IPS DF 6.9 (cell line): ENCODE data around the gene TAS2R4.
A peak's percentile ranks its signal among the peaks of the same experiment; 100 is the strongest.

ENCODE experiments used
- DNase-seq: peaks from one replicate; pipeline ENCODE4 v3.0.0-alpha.2; 2013; ENCODE audit warnings: low read depth, low spot score
- H3K27ac ChIP-seq: one replicate; pipeline ENCODE4 v1.5.1; 2013; ENCODE audit warnings: low read length, control low read depth
- H3K27me3 ChIP-seq: 2 replicates; pipeline ENCODE4 v1.6.1; 2013; ENCODE audit warnings: mild to moderate bottlenecking, low read length; ENCODE audit not compliant: control insufficient read depth, insufficient read depth
- H3K36me3 ChIP-seq: 2 replicates; pipeline ENCODE4 v1.6.1; 2013; ENCODE audit warnings: low read length; ENCODE audit not compliant: control insufficient read depth, insufficient read depth
- H3K4me1 ChIP-seq: 2 replicates; pipeline ENCODE4 v1.6.1; 2013; ENCODE audit warnings: low read length; ENCODE audit not compliant: control insufficient read depth, insufficient read depth
- H3K4me3 ChIP-seq: 2 replicates; pipeline ENCODE4 v1.5.1; 2013; ENCODE audit warnings: mild to moderate bottlenecking, low read length
- H3K9me3 ChIP-seq: 2 replicates; pipeline ENCODE4 v1.6.1; 2013; ENCODE audit warnings: low read length, inconsistent platforms; ENCODE audit not compliant: control insufficient read depth, insufficient read depth
- WGBS: extraction: QIAGEN DNeasy Blood & Tissue Kit; methylation state at CpG from one replicate; pipeline ENCODE4 v1.1.7; 2013; ENCODE audit warnings: mixed read lengths, missing lambda C conversion rate; ENCODE audit not compliant: insufficient read length, insufficient coverage; 5-methylcytosine and 5-hydroxymethylcytosine counted together

The TAS2R4 gene

GRCh38 chr7:141776374-141776773 is at the start of gene TAS2R4:
Gene TAS2R4 (plus strand): TSS chr7:141776674. CDS start chr7:141778489, 1,815 bp downstream.
- no peak for DNase-seq
- Histone ChIP-seq H3K27ac (no peak within 1 kb of the TSS), H3K36me3 (no peaks in the 10 kb centered on the region), H3K27me3 (no peaks in the 10 kb centered on the region), H3K9me3 (no peaks in the 10 kb centered on the region), H3K4me3 (no peak within 1 kb of the TSS), H3K4me1 (no peaks in the 10 kb centered on the region)
- WGBS = no CpG with 5 or more reads among the region's 1 CpG

- H3K27ac ChIP-seq = no peak overlapping the region
- WGBS = no CpG with 5 or more reads among the region's 1 CpG
- DNase-seq = no peak
- H3K27me3 ChIP-seq = no peaks in the 10 kb centered on the region
- H3K9me3 ChIP-seq = no peaks in the 10 kb centered on the region
- H3K4me1 ChIP-seq = no peaks in the 10 kb centered on the region
- no peaks in the 10 kb centered on the region for H3K36me3 ChIP-seq
- no peak overlapping the region for H3K4me3 ChIP-seq
Measured at GRCh38 chr7:141729020-141729419, 47.5 kb upstream of the TAS2R4 start.

- no peak for DNase-seq
- Histone ChIP-seq H3K27me3 (no peaks in the 10 kb centered on the region), H3K4me3 (no peak overlapping the region), H3K4me1 (no peaks in the 10 kb centered on the region), H3K36me3 (no peaks in the 10 kb centered on the region), H3K27ac (no peak overlapping the region), H3K9me3 (no peaks in the 10 kb centered on the region)
- 100% methylated on average over 2 of the region's 24 CpGs for WGBS
Measured at GRCh38 chr7:141731476-141732149, 44.9 kb upstream of the TAS2R4 start.

- Histone ChIP-seq H3K27me3 (no peaks in the 10 kb centered on the region), H3K27ac (no peak overlapping the region), H3K4me1 (no peaks in the 10 kb centered on the region), H3K36me3 (peaks cover 9% of the 10 kb centered on the region; the same call in 1 of the 2 replicates), H3K9me3 (no peaks in the 10 kb centered on the region), H3K4me3 (peak overlapping the region; percentile 36; the same call in 1 of the 2 replicates)
- no peak for DNase-seq
- no CpG with 5 or more reads among the region's 11 CpGs for WGBS
Measured at GRCh38 chr7:141737118-141737835, 39.2 kb upstream of the TAS2R4 start.

GRCh38 chr7:141737836-141738591 is 38.5 kb upstream of the TAS2R4 start, which contains the start of gene SSBP1:
Gene SSBP1 (plus strand): TSS chr7:141738358. CDS start chr7:141739167, 809 bp downstream.
- peak; percentile 94 for DNase-seq
- Histone ChIP-seq H3K27me3 (no peaks in the 10 kb centered on the region), H3K4me1 (no peaks in the 10 kb centered on the region), H3K27ac (no peak within 1 kb of the TSS), H3K4me3 (peak within 1 kb of the TSS; percentile 98), H3K36me3 (peaks cover 10% of the 10 kb centered on the region; the same call in 1 of the 2 replicates), H3K9me3 (no peaks in the 10 kb centered on the region)
- no CpG with 5 or more reads among the region's 46 CpGs for WGBS

- Histone ChIP-seq H3K4me1 (no peaks in the 10 kb centered on the region), H3K27ac (no peak overlapping the region), H3K9me3 (no peaks in the 10 kb centered on the region), H3K36me3 (peaks cover 15% of the 10 kb centered on the region; the same call in 1 of the 2 replicates), H3K27me3 (no peaks in the 10 kb centered on the region), H3K4me3 (peak overlapping the region; percentile 98)
- no peak for DNase-seq
- WGBS = 100% methylated on average over 1 of the region's 6 CpGs
Measured at GRCh38 chr7:141738592-141739013, 37.9 kb upstream of the TAS2R4 start.

- Histone ChIP-seq H3K4me3 (no peak overlapping the region; the same call in 1 of the 2 replicates), H3K27me3 (no peaks in the 10 kb centered on the region), H3K27ac (no peak overlapping the region), H3K4me1 (no peaks in the 10 kb centered on the region), H3K9me3 (no peaks in the 10 kb centered on the region), H3K36me3 (peaks cover 18% of the 10 kb centered on the region; the same call in 1 of the 2 replicates)
- DNase-seq = no peak
- no CpG with 5 or more reads among the region's 3 CpGs for WGBS
Measured at GRCh38 chr7:141739250-141739649, 37.2 kb upstream of the TAS2R4 start.

GRCh38 chr7:141742229-141742628 is 34.2 kb upstream of the TAS2R4 start:
- no peaks in the 10 kb centered on the region for H3K27me3 ChIP-seq
- H3K36me3 ChIP-seq = peaks cover 21% of the 10 kb centered on the region; the same call in 1 of the 2 replicates
- H3K9me3 ChIP-seq = no peaks in the 10 kb centered on the region
- H3K27ac ChIP-seq = no peak overlapping the region
- no CpG with 5 or more reads among the region's 1 CpG for WGBS
- H3K4me1 ChIP-seq = no peaks in the 10 kb centered on the region
- no peak overlapping the region for H3K4me3 ChIP-seq
- no peak for DNase-seq

GRCh38 chr7:141744131-141744530 is 32.3 kb upstream of the TAS2R4 start:
- no CpG with 5 or more reads among the region's 2 CpGs for WGBS
- no peak overlapping the region for H3K4me3 ChIP-seq

GRCh38 chr7:141748396-141748795 is 28.1 kb upstream of the TAS2R4 start:
- no CpG with 5 or more reads among the region's 2 CpGs for WGBS
- Histone ChIP-seq H3K27ac (no peak overlapping the region), H3K4me1 (no peaks in the 10 kb centered on the region), H3K9me3 (peaks cover 2% of the 10 kb centered on the region), H3K27me3 (no peaks in the 10 kb centered on the region), H3K4me3 (no peak overlapping the region), H3K36me3 (peaks cover 24% of the 10 kb centered on the region; the same call in 1 of the 2 replicates)
- DNase-seq = no peak

More at GRCh38 chr7:141744131-141744530, 32.3 kb upstream of the TAS2R4 start:
- Histone ChIP-seq H3K27ac (no peak overlapping the region), H3K36me3 (peaks cover 21% of the 10 kb centered on the region; the same call in 1 of the 2 replicates), H3K9me3 (no peaks in the 10 kb centered on the region), H3K27me3 (no peaks in the 10 kb centered on the region), H3K4me1 (no peaks in the 10 kb centered on the region)
- no peak for DNase-seq
